Subcutaneous adipose tissue (tissue), 4 donors: ENCODE measurements around the gene TRDN. TPM values are rescaled to one million over a fixed set of nuclear protein-coding genes. Genes with fewer than 3 reads are reported as not detected.

Experiments used
- total RNA-seq, 4 donors: library from RNA; depleted of rRNA; stranded (reverse); fragments of >200 nt; gene quantifications; one replicate each; pipeline ENCODE4 v1.1.0, GENCODE V29; 2016
- TF ChIP-seq, protein P1 (sequence below): fragments of 450-650 bp; IDR thresholded peaks from one replicate; pipeline ENCODE4 v1.5.1; 2016; ENCODE audit warnings: low read depth, mild to moderate bottlenecking, control low read depth, antibody characterized with exemption, moderate library complexity

The TRDN gene
- total RNA-seq, 4 donors from 2014 or later: under 0.01 to 2.8 (median 2.2) TPM; not detected in 1

DNA sequence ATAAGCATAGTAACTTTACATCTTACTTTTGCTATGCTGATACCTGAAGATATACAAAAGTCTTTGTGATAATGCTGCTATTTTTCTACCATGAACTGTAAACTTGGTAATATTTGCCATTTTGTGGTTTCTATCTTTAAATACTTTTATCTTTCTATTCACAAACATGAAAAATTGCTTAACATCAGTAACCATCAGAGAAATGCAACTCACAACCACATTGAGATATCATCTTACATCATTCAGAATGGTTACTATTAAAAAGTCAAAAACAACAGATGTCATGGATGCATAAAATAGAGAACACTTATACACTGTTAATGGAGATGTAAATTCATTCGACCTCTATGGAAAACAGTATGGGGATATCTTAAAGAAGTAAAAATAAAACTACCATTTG is 112.0 kb downstream of the TRDN start:
- TF ChIP-seq, protein P1, sequence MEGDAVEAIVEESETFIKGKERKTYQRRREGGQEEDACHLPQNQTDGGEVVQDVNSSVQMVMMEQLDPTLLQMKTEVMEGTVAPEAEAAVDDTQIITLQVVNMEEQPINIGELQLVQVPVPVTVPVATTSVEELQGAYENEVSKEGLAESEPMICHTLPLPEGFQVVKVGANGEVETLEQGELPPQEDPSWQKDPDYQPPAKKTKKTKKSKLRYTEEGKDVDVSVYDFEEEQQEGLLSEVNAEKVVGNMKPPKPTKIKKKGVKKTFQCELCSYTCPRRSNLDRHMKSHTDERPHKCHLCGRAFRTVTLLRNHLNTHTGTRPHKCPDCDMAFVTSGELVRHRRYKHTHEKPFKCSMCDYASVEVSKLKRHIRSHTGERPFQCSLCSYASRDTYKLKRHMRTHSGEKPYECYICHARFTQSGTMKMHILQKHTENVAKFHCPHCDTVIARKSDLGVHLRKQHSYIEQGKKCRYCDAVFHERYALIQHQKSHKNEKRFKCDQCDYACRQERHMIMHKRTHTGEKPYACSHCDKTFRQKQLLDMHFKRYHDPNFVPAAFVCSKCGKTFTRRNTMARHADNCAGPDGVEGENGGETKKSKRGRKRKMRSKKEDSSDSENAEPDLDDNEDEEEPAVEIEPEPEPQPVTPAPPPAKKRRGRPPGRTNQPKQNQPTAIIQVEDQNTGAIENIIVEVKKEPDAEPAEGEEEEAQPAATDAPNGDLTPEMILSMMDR: no peak

GRCh38 chr6:123520217-123520616 is 116.5 kb downstream of the TRDN start:
- TF ChIP-seq, protein P1: no peak

GRCh38 chr6:123519189-123519505 is 117.6 kb downstream of the TRDN start:
- TF ChIP-seq, protein P1: no peak

DNA sequence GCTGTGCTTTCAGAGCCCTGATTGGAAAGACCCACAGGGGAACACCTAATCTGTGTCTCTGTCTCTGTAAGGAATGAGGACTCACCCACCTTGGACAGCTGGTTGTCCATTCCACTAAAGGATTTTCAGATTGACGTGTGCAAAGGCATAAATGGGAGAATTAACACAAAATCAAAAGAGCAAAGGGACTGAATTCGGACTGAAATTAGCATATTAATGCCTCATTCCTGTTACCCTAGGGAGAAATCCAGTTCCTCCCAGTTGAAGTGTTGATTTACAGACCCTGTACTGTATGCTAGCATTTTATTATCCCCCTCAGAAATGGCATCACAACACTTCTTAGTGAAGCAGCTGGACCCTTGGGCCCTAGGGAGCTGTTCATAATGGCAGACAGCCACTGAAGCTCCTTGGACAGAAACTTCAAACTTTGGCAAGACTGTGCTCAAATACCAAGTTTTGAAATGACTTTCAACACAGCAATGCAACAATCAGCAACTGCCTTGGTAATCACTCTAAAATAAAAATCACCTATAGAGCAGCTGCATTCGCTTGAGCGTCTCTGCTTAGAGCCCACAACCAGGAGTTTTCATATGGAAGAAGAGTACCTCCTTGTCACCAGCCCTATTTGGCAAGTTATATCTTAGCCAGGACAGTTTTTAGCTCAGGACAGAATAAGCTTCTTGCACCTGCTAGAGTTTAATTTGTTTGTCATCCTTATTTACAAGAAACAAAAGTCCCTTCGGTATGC is 118.1 kb downstream of the TRDN start:
- TF ChIP-seq, protein P1: no peak

- TF ChIP-seq, protein P1: no peak
Measured at GRCh38 chr6:123515715-123516114, 121.0 kb downstream of the TRDN start.

DNA sequence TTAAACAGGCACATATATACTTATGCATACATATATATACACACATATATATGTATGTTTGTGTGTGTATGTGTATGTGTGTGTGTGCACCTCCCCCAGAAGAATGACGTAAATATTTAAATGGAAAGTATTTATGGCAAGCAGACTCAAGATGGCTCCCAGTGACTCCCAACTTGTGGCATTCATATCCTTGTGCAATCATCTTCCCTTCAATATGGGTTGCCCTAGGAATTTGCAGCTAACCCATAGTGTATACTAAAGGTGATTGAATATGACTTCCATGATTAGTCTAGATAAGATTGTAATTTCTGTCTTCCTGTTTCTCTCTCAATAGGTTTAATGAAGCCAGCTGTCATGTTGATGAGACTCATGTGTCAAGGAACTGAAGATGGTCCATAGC is 127.6 kb downstream of the TRDN start:
- TF ChIP-seq, protein P1: no peak

- TF ChIP-seq, protein P1: no peak
Measured at GRCh38 chr6:123508290-123508689, 128.5 kb downstream of the TRDN start.
